ENCODE measurements around the gene HNRNPA1L2.
"Not testable (repeated sequence)": the region's sequence is repeated elsewhere in the genome, so short reads cannot be mapped to it uniquely, and the experiment has no call there.

HNRNPA1L2 gene

DNA sequence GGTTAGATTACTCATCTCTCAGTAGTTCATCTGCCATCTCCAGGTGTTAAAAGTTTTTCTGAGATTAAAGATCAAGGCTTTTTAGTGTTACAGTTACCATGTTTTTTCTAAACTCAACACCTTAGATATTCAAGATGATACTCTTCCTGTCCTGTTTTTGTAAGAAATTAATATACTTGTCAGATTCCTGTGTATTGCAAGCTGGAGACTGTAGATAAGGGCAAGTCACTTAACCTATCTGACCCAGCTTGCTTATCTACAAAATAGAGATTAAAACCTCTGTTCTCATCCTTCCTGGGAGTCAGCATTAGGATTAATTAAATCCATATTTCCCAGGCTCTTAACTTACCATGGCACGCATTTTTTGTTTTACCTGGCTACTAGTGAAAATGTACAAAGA is 35.6 kb downstream of the HNRNPA1L2 start:
- peaks cover 5 to 43% of the 10 kb centered on the region in 2 experiments for H3K36me3 ChIP-seq (ENCODE audit: control insufficient read depth in 2 of 2, insufficient read depth in 1 of 2, low read length in 2 of 2)
- CTCF ChIA-PET = interaction anchor here (0.8 kb wide), 1 partner anchor 130 kb away, joined by 6 read pairs; no protein-coding TSS in a partner anchor

DNA sequence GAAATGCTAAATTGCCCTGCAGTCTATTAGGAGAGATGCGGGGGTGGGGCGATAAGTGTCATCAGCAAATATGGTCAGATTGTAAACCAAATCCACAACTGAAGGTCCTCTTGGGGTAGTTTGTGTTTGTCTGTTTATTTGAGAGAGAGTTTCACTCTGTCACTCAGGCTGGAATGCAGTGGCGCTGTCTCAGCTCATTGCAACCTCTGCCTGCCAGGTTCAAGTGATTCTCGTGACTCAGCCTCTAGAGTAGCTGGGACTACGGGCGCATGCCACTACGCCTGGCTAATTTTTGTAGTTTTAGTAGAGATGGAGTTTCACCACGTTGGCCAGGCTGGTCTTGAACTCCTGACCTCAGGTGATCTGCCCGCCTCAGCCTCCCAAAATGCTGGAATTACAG is 43.6 kb downstream of the HNRNPA1L2 start:
- POLR2A ChIA-PET; H3K9me3 ChIP-seq (ENCODE audit: control insufficient read depth, insufficient read depth, low read depth, low read length); H3K27ac ChIP-seq (ENCODE audit: extremely low read depth, low read depth, low read length); CTCF ChIA-PET; H3K4me3 ChIP-seq (ENCODE audit: low read depth, low read length); H3K4me1 ChIP-seq (ENCODE audit: control insufficient read depth, insufficient read depth, low read length): not testable (repeated sequence)
- H3K36me3 ChIP-seq (ENCODE audit: control insufficient read depth in 2 of 2, insufficient read depth in 1 of 2, low read length in 2 of 2) = peaks cover 17 to 35% of the 10 kb centered on the region in 2 experiments

More for the DNA sequence above, 35.6 kb downstream of the HNRNPA1L2 start:
- TF ChIP-seq ZSCAN30 (tag by site-specific recombination; IDR thresholded peaks at IDR 0.05) = no peak
- no peak for TF ChIP-seq ZNF16 (tag by site-specific recombination; IDR thresholded peaks at IDR 0.05; ENCODE audit: low read depth)
- no peak for TF ChIP-seq OVOL3 (tag by site-specific recombination; IDR thresholded peaks at IDR 0.05)
- TF ChIP-seq, protein P1, sequence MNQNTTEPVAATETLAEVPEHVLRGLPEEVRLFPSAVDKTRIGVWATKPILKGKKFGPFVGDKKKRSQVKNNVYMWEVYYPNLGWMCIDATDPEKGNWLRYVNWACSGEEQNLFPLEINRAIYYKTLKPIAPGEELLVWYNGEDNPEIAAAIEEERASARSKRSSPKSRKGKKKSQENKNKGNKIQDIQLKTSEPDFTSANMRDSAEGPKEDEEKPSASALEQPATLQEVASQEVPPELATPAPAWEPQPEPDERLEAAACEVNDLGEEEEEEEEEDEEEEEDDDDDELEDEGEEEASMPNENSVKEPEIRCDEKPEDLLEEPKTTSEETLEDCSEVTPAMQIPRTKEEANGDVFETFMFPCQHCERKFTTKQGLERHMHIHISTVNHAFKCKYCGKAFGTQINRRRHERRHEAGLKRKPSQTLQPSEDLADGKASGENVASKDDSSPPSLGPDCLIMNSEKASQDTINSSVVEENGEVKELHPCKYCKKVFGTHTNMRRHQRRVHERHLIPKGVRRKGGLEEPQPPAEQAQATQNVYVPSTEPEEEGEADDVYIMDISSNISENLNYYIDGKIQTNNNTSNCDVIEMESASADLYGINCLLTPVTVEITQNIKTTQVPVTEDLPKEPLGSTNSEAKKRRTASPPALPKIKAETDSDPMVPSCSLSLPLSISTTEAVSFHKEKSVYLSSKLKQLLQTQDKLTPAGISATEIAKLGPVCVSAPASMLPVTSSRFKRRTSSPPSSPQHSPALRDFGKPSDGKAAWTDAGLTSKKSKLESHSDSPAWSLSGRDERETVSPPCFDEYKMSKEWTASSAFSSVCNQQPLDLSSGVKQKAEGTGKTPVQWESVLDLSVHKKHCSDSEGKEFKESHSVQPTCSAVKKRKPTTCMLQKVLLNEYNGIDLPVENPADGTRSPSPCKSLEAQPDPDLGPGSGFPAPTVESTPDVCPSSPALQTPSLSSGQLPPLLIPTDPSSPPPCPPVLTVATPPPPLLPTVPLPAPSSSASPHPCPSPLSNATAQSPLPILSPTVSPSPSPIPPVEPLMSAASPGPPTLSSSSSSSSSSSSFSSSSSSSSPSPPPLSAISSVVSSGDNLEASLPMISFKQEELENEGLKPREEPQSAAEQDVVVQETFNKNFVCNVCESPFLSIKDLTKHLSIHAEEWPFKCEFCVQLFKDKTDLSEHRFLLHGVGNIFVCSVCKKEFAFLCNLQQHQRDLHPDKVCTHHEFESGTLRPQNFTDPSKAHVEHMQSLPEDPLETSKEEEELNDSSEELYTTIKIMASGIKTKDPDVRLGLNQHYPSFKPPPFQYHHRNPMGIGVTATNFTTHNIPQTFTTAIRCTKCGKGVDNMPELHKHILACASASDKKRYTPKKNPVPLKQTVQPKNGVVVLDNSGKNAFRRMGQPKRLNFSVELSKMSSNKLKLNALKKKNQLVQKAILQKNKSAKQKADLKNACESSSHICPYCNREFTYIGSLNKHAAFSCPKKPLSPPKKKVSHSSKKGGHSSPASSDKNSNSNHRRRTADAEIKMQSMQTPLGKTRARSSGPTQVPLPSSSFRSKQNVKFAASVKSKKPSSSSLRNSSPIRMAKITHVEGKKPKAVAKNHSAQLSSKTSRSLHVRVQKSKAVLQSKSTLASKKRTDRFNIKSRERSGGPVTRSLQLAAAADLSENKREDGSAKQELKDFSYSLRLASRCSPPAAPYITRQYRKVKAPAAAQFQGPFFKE (tag by site-specific recombination; IDR thresholded peaks at IDR 0.05; ENCODE audit: borderline replicate concordance) = no peak
- no peak for TF ChIP-seq HOXD13 (CRISPR knock-in tag; IDR thresholded peaks at IDR 0.05; ENCODE audit: borderline replicate concordance)
- TF ChIP-seq, protein P2, sequence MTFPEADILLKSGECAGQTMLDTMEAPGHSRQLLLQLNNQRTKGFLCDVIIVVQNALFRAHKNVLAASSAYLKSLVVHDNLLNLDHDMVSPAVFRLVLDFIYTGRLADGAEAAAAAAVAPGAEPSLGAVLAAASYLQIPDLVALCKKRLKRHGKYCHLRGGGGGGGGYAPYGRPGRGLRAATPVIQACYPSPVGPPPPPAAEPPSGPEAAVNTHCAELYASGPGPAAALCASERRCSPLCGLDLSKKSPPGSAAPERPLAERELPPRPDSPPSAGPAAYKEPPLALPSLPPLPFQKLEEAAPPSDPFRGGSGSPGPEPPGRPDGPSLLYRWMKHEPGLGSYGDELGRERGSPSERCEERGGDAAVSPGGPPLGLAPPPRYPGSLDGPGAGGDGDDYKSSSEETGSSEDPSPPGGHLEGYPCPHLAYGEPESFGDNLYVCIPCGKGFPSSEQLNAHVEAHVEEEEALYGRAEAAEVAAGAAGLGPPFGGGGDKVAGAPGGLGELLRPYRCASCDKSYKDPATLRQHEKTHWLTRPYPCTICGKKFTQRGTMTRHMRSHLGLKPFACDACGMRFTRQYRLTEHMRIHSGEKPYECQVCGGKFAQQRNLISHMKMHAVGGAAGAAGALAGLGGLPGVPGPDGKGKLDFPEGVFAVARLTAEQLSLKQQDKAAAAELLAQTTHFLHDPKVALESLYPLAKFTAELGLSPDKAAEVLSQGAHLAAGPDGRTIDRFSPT (tag by site-specific recombination; IDR thresholded peaks at IDR 0.05) = no peak
- TF ChIP-seq ZNF514 (tag by site-specific recombination; IDR thresholded peaks at IDR 0.05) = no peak
- no peak overlapping the region for H3K4me3 ChIP-seq (ENCODE audit: low read depth, low read length)
- no peaks in the 10 kb centered on the region for H3K4me1 ChIP-seq (ENCODE audit: control insufficient read depth, insufficient read depth, low read length)
- POLR2A ChIA-PET = no interaction called here
- no peaks in the 10 kb centered on the region for H3K9me3 ChIP-seq (ENCODE audit: control insufficient read depth, insufficient read depth, low read depth, low read length)
- H3K27ac ChIP-seq (ENCODE audit: extremely low read depth, low read depth, low read length) = no peak overlapping the region

DNA sequence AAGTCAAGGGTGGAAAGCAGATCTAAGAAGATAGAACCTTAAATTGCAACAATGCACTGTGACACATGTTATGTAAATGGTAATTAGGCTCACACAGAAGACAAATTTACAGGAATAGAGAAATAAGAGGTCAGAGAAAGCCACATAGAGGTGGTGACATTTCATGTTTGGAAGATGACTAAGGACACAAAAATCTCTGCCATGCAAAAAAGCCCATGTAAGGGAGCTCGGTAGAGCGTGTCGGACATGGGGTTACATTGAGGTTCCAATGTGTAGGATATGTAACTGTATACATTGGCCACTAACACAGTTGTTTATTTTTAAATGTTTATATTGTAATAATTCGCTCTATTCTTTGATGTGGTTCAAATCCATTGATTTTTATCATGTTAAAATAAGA is 44.1 kb downstream of the HNRNPA1L2 start:
- H3K4me1 ChIP-seq (ENCODE audit: control insufficient read depth, insufficient read depth, low read length) = no peaks in the 10 kb centered on the region
- no peaks in the 10 kb centered on the region for H3K9me3 ChIP-seq (ENCODE audit: control insufficient read depth, insufficient read depth, low read depth, low read length)
- H3K27ac ChIP-seq (ENCODE audit: extremely low read depth, low read depth, low read length) = no peak overlapping the region
- H3K36me3 ChIP-seq (ENCODE audit: control insufficient read depth in 2 of 2, insufficient read depth in 1 of 2, low read length in 2 of 2) = peaks cover 13 to 34% of the 10 kb centered on the region in 2 experiments
- no peak for TF ChIP-seq KLF7 (tag by site-specific recombination; IDR thresholded peaks at IDR 0.05; ENCODE audit: borderline replicate concordance)
- TF ChIP-seq ZFP69B (tag by site-specific recombination; IDR thresholded peaks at IDR 0.05) = no peak
- no peak for TF ChIP-seq ZNF16 (tag by site-specific recombination; IDR thresholded peaks at IDR 0.05; ENCODE audit: low read depth)
- TF ChIP-seq ZFP37 (tag by site-specific recombination; IDR thresholded peaks at IDR 0.05) = no peak
- TF ChIP-seq MEIS1 (CRISPR knock-in tag; IDR thresholded peaks at IDR 0.05; ENCODE audit: borderline replicate concordance) = no peak
- no peak for TF ChIP-seq PRDM1 (tag by site-specific recombination; IDR thresholded peaks at IDR 0.05)
- no peak for TF ChIP-seq ZNF830 (tag by site-specific recombination; IDR thresholded peaks at IDR 0.05; ENCODE audit: low read depth)
- no peak for TF ChIP-seq ZNF112 (tag by site-specific recombination; IDR thresholded peaks at IDR 0.05)
- no peak for TF ChIP-seq ZNF292 (tag by site-specific recombination; IDR thresholded peaks at IDR 0.05; ENCODE audit: borderline replicate concordance, low read depth)
- no peak for TF ChIP-seq ZNF350 (tag by site-specific recombination; IDR thresholded peaks at IDR 0.05)
- TF ChIP-seq ZNF544 (tag by site-specific recombination; IDR thresholded peaks at IDR 0.05) = no peak
- TF ChIP-seq ZNF394 (tag by site-specific recombination; IDR thresholded peaks at IDR 0.05; ENCODE audit: borderline replicate concordance) = no peak
- TF ChIP-seq ZNF146 (tag by site-specific recombination; IDR thresholded peaks at IDR 0.05) = no peak
- TF ChIP-seq ZIC2 (tag by site-specific recombination; IDR thresholded peaks at IDR 0.05) = no peak
- no peak for TF ChIP-seq ZXDB (tag by site-specific recombination; IDR thresholded peaks at IDR 0.05)
- TF ChIP-seq, protein P3, sequence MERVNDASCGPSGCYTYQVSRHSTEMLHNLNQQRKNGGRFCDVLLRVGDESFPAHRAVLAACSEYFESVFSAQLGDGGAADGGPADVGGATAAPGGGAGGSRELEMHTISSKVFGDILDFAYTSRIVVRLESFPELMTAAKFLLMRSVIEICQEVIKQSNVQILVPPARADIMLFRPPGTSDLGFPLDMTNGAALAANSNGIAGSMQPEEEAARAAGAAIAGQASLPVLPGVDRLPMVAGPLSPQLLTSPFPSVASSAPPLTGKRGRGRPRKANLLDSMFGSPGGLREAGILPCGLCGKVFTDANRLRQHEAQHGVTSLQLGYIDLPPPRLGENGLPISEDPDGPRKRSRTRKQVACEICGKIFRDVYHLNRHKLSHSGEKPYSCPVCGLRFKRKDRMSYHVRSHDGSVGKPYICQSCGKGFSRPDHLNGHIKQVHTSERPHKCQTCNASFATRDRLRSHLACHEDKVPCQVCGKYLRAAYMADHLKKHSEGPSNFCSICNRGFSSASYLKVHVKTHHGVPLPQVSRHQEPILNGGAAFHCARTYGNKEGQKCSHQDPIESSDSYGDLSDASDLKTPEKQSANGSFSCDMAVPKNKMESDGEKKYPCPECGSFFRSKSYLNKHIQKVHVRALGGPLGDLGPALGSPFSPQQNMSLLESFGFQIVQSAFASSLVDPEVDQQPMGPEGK (tag by site-specific recombination; IDR thresholded peaks at IDR 0.05) = no peak
- CTCF ChIA-PET = no interaction called here
- POLR2A ChIA-PET = no interaction called here
- H3K4me3 ChIP-seq (ENCODE audit: low read depth, low read length) = no peak overlapping the region
